Fibroblast of pulmonary artery (primary cell): ENCODE measurements around the gene TADA1.

Experiments used
- DNase-seq: peaks from one replicate; pipeline ENCODE4 v3.0.0-alpha.2; 2010; ENCODE audit warnings: low read depth
- H3K4me3 ChIP-seq: replicated peaks from 2 replicates; pipeline ENCODE4 v1.5.1; 2011; ENCODE audit warnings: low read depth, mild to moderate bottlenecking, control low read depth, low read length, moderate library complexity
- CTCF ChIP-seq: IDR thresholded peaks from 2 replicates; pipeline ENCODE4 v1.5.1; 2011; ENCODE audit warnings: mild to moderate bottlenecking, control low read depth, low read length, inconsistent platforms; ENCODE audit errors: missing control alignments

TADA1 gene

GRCh38 chr1:166906647-166907046 lies 30.6 kb upstream of the TADA1 start:
- H3K4me3 ChIP-seq, result no peak overlapping the region
- peak; percentile 3 for DNase-seq
- no peak for TF ChIP-seq CTCF

- peak; percentile 31 for DNase-seq
- no peak for TF ChIP-seq CTCF
- no peak overlapping the region for H3K4me3 ChIP-seq
Measured at GRCh38 chr1:166905900-166906299, 29.8 kb upstream of the TADA1 start.

- TF ChIP-seq CTCF, result no peak
- peak; percentile 3 for DNase-seq
- H3K4me3 ChIP-seq, result no peak overlapping the region
Measured at GRCh38 chr1:166905136-166905535, 29.1 kb upstream of the TADA1 start.

GRCh38 chr1:166903232-166903631 lies 27.2 kb upstream of the TADA1 start:
- TF ChIP-seq CTCF, result no peak
- DNase-seq, result no peak
- H3K4me3 ChIP-seq, result no peak overlapping the region

- DNase-seq, result peak; percentile 22
Measured at GRCh38 chr1:166902279-166902678, 26.2 kb upstream of the TADA1 start.

GRCh38 chr1:166900987-166901386 lies 24.9 kb upstream of the TADA1 start:
- H3K4me3 ChIP-seq, result no peak overlapping the region
- TF ChIP-seq CTCF, result no peak
- no peak for DNase-seq

More at GRCh38 chr1:166902279-166902678, 26.2 kb upstream of the TADA1 start:
- H3K4me3 ChIP-seq, result no peak overlapping the region
- TF ChIP-seq CTCF, result no peak

- H3K4me3 ChIP-seq, result no peak overlapping the region
- TF ChIP-seq CTCF, result no peak
- DNase-seq, result no peak
Measured at GRCh38 chr1:166899769-166900168, 23.7 kb upstream of the TADA1 start.
